ENCODE measurements around the gene PNRC2.
"Not testable (repeated sequence)": the region's sequence is repeated elsewhere in the genome, so short reads cannot be mapped to it uniquely, and the experiment has no call there.

PNRC2 gene

DNA sequence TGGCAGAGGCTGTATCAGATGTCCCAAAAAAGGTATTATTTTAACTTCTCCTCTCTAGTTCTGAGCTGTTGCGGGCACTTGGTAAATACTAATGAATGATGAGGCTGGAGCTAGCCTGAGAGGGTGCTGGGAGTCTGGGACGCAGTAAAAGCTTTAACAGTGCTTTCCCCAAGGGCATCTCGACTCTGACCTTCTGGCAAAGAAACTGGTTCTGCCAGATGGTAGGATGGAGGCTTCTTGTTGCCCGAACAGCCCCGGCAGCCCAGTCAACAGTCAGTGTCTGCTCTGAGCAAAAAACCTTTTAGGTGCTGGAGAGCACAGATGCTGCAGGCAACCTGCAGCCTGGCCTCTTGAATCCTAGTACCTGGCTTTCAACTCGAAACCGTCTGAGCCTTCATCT, 2.5 kb upstream of the PNRC2 start:
- no peak for DNase-seq

DNA sequence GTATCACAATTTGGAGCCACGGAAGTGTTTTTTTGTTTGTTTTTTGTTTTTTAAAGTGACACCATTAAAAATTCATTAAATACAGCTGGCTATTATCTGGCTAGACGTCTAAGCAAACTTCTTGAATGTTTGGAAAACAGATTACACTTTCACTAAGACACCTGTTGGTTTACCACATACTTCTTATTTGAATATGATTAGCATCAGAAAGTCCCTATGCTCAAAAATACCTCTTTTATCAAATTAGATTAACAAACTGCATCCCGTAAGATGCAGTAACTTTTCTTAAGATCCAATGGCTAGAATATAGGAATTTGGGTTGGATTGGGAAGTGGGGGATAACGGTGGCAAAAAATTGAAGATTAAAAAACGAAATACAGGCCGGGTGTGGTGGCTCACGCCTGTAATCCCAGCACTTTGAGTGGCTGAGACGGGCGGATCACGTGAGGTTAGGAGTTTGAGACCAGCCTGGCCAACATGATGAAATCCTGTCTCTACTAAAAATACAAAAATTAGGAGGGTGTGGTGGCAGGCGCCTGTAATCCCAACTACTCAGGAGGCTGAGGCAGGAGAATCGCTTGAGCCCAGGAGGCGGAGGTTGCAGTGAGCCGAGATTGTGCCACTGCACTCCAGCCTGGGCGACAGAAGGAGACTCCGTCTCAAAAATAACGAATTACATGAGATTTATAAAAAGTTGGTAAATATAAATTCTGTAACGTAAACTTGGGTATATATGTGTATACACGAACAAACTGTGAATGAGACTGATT, 1.4 kb upstream of the PNRC2 start:
- DNase-seq = not testable (repeated sequence)

DNA sequence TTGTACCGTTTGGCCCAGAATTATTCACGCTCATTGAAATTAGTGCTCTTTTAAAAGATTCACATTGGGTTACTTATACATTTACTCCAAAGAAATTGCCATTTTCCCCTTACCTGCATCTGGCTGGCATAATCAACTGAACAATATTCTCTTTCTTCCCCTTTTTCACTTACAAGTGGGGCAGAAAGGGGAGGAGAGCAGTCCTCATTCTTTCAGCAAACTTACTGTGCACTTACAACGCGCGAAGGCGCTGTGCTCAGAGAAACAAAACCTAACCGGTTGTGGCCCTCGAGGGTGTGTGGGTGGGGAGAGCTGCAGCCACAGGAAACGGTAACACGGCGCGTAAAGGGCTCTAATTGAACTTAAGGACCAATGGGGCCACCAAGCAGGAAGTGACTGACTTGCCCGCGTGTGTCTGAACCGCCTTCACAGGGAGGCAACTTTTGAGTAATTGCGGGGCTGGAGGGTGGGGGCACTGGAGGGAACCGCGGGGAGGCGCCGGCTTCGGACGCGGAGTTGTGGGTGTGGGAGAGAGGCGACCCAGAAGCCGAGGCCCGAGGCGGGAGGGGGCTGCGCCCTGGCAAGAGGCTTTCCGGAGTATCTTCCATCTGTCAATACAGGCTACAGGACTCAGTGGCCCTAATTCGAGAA, 693 bp upstream of the PNRC2 start:
- peak; percentile 74 for DNase-seq

DNA sequence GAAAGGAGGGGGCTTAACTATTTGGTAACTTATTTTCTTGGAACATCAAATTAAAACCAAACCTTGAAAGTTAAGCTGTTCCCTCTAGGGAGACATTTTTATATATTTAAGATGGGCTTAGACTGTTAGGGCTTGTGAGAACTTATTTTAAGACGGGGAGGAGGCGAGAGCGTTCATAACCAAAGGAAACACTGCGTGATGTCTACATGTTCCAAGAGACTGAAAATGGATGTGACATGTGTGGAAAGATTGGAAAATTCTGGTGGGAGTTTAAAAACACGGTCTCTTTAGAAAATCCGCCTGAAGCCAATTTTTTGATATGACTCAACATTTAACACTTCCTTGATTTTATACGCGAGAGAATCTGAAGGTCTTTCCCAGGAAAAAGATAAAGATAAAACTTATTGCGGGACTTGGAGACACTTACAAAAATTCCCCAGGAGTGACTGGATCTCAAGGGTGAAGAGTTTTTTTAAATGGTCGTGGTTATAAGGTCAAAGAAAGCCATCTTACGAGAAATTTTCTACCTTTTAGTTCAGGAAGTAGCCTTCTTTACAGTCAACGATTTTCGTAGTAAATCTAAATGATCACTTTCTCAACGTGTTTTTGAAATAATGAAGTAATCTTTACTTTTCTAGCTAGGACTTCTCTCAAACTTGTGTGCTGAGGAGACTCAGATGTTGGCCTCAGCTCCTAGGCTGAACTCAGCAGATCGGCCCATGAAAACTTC, 828 bp downstream of the PNRC2 start:
- no peak for DNase-seq

DNA sequence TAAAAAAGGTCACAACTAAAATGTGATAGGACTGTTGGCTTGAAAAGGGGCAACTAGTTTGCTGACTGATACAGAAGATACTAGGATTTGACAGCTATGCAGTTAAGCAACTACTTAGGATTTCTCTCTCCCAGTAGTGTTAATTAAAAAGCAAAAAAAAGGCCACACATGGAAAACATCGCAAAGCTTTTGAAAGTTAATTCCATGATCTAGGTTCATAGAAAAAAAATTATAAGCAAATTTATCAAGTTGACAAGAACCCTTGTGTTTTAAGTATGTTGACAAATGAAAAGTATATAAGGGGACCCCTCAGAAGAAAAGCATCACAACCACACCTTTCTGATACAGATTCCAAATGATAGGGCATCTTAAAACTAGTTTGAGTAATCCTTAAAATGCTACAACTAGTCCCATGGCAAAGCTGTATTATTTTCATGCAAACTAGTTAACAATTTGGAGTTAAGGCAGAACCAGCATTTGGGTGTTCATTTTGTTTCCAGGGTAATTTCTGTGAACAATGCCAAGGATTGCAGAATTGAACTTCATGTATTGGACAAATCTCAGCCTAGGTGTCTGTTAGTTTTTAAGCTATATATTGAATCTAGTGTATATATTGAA, 4.1 kb downstream of the PNRC2 start:
- no peak for DNase-seq

DNA sequence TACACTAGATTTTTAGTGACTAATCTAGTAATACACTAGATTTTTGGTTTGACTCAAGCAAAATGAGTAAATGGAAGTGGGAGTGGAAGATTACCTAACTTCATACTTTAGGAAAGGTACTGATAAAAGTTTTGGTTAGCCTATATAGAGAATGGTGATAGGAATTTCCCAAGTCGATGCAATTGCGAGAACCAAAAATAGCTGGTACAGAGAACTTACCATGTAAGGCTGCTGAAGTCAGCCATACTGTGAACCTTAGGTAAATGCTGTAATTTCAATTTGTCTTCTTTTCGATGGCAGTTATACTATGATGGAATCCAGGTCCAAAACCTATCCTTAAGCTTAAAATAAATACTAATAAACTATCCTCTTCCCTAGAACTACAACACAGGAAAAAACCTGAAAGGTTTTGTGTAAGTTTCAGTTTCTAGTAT, 4.6 kb downstream of the PNRC2 start:
- no peak for DNase-seq

DNA sequence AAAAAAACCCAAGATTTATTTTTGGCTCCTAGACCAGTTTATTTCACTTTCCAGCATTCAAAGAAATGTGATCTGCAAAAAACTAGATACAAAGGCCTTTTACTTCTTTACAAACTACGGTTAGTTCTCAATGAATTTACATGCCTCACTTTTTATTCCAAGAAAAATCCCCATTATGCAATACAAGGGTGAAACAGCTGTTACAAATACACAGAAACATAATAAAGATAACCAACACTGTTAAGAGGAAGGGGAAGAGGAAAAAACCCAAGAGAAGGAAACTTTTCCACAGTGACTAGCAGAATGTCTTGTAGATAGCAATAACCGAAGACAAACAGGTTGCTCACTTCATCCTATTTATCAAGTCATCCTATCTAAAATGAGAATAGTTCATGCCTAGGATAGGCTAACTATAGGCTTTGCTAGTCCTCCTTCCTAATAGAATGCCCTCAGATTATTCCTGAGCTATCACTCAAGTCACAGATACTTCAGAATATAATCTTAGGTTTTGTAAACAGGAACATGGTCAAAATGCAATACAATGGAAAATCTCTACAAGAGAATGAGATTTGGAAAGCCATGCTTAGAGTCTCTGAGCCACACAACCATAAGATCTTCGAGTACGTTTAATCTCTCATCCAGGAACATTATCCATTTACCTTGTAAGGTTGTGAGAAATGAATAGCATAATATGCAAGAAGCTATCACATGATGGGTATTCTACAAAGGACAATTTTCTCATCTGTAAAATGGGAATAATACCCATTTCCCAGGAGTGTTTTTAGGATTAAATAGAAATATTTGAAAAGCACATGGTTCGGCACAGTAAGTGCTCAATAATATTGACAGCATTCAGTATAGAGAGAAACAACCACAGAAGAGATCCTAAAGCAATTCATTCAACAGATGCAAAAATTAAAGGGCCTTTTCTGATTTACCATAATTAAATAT, 5.4 kb downstream of the PNRC2 start:
- DNase-seq = no peak

DNA sequence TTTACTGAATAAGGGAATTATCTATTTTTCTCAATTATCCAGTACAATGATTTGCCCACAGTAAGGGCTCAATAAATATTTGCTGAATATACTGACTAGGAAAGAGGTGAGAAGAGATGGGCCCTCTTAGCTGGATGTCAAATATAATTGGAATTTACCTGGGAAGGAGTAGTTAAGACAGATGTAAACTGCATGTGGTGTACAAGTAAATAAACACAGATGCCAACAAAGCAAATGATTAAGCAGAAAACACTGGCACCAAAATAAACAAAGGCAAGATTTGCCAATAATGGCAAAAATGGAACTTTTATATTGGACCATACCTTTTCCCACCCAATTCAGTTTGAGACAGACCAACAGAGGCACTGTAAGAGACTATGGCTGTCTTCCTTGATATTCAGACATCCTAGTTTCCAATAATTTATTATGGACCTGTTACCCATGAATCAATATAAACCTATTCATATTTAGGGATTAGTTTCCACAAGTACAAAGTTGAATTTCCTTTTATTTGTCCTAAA, 7.4 kb downstream of the PNRC2 start:
- DNase-seq = no peak

DNA sequence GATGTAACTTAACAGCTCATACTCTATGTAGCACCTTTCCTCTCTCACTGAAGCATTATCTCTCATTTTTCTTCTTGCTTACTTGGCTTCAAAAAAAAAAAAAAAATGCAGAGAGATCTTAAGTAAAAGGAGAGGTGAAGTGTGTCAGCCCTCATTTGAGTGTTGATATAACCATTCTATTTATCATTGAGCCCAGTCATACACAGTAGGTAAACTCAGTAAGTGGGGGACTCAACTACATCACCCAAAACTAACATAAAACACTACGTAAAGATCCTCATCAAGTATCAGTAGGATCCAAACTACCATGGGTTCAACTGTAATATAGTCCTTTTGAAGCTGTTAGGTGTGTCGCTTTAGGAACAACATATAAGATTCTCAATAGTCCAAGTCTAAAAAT, 8.2 kb downstream of the PNRC2 start:
- DNase-seq = no peak

DNA sequence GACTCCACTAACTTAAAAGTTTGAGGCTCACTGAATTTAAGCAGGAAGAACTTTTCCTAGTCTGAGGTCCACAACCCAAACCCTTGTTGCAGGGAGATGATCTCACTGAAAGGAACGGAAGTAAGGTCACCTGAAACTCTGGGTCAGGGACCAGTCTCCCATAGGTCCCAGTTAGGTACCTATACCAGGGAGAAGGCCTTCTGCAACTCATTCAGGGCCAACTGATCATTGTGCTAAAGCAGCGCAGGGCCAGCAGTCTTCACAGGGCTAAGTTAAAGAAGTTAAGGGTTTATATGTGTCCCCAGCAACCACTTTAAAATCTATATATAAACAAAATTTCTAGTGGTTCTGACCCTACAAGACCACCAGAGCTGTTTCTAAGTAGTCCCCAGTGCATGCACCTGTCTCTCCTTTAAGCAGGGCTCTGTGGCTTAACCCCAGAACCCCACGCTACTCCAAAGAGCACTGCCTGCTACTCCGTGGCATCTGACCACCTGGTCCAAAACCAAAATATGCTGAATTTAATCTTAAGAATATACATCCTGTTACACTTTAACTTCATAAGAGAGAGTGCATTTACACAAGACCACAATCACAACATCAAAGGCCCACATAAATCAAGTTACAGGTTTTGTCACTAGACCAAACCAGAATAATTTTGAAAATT, 17.7 kb downstream of the PNRC2 start:
- DNase-seq = no peak

DNA sequence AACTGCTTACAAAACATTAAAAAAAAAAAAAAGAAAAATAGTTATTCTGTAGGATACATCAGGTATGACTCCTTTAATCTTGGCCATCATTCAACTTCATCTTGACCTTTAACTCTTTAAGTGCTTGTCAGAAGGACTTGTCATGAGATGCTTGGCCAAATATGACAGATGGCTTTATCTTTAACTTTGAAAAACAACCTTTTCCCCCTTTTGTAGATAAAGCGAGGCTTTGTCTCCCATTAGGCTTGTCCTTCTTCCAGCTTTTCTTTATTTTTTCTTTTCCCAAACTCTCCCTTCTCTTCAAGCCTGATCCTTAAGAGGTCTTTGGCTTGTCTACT, 18.2 kb downstream of the PNRC2 start:
- no peak for DNase-seq

DNA sequence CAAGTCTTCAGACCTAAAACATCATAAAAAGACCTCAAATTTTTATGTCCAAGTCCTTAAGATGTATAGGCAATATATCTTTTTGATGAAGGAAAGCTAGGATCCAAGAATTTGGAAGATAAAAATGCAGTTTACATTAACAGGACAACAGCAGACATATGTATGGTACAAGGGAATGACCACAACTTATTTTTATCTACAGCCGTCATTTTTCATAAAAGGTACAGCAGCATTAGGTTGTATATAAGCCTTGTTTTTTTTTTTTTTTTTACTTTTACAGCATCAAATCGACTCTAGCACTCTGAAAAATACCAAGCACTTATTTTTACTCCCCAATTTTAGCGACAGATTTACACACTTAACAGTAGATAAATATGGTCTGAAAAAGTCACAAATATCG, 19.2 kb downstream of the PNRC2 start:
- no peak for DNase-seq

DNA sequence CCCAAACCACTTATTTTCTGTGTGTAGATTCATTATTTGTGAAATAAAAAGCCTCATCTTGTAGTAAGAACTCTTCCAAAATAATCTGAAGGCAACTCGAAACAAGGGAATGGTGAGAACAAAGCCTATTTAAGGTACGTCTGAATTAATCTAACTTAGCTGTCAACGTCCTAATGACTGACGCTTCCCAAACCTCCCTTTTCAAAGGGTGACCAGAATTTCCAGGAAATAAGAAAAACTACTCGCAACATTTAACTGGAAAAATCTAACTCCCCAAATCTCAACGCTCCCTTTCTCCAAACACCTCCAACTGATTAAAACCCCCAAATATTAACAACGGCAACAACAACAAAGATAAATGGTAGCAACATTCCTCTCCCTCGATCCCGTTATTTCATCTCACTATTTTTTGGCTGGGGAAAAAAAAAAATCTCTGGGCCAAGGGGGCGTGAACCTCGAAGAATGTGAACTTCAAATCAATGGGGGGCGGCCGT, 19.8 kb downstream of the PNRC2 start:
- DNase-seq = no peak

DNA sequence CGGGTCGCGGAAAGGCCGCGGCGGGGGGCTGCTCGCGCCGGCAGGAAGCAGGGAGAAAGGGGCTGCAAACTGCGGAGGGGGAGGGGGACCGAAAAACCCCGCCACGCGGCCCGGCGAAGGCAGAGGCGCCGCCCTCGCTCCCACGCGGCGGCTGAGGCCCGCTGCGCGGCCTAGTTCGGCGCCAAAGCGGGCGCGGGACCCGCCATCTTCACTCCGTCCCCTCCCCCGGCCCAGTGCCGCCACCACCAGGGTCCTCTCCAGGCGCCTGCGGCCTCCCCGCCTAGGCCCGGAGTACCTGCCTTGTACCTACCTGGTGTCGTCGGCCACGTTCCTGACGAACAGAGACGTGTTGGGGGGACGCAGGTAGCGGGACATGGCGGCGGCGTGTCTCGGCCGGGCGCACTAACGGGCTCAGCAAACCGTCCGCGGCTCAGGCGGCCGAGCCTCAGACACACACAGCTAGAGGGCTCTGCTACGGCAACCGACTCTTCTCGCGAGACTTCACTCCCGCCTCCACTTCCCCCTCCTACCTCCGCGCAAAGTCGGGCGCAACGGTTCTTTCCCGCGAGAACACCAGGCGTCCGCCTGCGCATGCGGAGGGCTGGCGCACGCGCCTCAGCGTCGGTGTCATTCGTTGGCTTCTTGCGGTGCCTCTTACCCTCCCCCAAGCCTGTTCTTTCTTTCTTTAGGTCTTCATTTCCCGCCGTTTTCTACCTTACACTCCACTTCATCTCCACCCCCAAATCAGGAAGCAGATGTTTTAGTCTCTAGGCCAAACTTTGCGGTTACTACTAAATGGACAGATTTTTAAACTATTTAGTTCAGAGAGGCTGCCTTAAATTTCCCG, 20.5 kb downstream of the PNRC2 start, which contains the start of gene SRSF10:
Gene SRSF10 (minus strand): TSS at position 447 of the 847 bp plus-strand sequence. CDS start 72 bp downstream, at position 375.
- DNase-seq = peak; percentile 97

DNA sequence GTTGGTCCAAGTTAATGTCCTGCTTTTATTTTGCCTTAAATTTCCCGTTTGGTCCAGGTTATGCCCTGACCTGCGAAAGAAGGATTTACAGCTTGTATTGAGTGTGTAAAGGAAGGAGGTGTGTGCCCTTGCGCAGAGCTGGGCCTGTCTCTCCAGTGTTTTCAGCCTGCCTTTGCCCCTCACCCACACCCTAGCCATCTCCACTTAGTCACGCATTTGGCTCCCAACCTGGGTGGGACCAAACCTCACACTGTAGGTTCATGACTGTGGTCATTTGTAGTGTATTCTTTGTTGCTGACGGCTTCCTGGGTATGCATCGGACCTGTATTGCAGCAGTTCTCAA, 21.1 kb downstream of the PNRC2 start:
- peak; percentile 71 for DNase-seq

DNA sequence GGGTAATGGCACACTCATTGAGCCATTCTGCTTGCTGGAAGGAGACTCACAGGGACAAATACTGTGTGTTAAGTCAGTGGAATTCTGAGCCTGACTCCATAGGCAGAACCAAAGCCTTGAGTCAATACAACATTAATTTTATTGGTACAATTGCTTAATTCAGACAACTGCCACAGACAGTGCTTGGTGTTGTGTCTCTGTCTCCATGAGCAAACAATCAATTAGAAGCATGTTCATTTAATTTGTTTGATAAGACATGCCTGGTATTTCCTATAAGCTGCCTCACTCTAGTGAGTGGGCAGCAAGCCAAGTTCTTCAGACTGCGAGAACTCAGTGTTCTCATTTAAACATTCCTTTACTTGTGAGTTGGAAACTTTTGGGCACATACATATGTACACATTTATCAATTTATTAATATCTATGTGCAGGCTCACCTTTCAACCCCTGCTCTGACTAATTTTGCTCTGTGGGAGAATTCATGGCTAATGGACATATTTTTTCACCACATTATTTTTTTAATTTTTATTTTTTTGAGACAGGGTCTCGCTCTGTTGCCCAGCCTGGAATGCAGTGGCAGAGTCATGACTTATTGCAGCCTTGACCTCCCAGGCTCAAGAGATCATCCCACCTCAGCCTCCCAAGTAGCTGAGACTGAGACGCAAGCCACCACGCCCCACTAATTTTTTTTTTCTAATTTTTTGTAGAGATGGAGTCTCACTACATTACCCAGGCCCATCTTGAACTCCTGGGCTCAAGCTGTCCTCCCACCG, 25.0 kb downstream of the PNRC2 start:
- no peak for DNase-seq

DNA sequence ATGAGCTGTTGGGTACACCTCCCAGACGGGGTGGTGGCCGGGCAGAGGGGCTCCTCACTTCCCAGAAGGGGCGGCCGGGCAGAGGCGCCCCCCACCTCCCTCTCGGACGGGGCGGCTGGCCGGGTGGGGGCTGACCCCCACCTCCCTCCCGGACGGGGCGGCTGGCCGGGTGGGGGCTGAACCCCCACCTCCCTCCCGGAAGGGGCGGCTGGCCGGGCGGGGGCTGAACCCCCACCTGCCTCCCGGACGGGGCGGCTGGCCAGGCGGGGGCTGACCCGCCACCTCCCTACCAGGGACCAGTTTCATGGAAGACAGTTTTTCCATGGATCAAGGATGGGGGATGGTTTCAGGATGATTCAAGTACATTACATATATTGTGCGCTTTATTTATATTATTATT, 27.4 kb downstream of the PNRC2 start:
- not testable (repeated sequence) for DNase-seq

DNA sequence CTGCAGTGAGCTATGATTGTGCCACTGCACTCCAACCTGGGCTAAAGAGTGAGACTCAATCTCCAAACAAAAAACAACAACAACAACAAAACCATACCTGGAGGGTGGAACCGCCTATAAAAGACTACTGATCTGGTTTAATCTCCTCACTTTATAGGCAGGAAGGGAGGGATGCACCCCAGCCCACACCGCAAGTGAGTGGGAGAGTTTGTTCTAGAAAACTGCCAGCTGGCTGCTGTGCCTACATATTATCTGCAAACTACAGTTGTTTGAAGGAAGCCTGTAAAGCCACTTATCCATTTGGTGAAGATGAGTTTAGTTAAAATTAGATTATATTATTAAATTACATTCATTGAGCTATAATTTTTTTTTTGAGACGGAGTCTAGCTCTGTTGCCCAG, 29.6 kb downstream of the PNRC2 start:
- no peak for DNase-seq

DNA sequence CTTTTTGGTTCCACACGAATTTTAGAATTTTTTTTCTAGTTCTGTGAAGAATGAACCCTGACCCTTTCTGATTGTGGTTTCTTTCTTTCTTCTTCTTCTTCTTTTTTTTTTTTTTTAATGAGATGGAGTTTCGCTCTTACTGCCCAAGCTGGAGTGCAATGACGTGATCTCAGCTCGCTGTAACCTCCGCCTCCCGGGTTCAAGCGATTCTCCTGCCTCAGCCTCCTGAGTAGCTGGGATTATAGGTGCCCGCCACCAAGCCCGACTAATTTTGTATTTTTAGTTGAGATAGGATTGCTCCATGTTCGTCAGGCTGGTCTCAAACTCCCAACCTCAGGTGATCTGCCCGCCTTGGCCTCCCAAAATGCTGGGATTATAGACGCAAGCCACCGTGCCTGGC, 32.4 kb downstream of the PNRC2 start:
- DNase-seq = not testable (repeated sequence)

DNA sequence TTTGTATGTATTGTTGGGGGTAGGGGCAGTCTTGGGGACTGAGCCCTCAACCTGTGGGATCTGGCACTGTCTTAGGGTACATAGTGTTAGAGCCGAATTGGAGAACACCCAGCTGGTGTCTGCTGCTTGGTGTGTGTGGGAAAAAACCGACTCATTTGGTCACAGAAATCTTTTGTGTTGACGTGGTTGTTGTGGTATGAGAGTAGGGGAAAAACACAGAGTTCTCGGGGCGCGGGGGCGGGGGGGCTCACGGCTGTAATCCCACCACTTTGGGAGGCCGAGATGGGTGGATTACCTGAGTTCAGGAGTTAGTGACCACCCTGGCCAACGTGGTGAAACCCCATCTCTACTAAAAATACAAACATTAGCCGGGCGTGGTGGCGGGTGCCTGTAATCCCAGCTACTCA, 35.8 kb downstream of the PNRC2 start:
- DNase-seq = no peak

Measured in NCI-H2029 (cell line).